Measurements from ENCODE around the gene DKKL1.

The DKKL1 gene

GRCh38 chr19:49390929-49391359, 27.3 kb downstream of the DKKL1 start:
- H3K4me3 ChIP-seq (ENCODE audit: low read depth, low read length): no peak overlapping the region
- TF ChIP-seq CTCF (IDR thresholded peaks at IDR 0.05; ENCODE audit: insufficient read depth, low read depth, low read length, missing control alignments): no peak
- DNase-seq (ENCODE audit: low read depth): peak; percentile 40

GRCh38 chr19:49391581-49392399, 28.1 kb downstream of the DKKL1 start:
- H3K4me3 ChIP-seq (ENCODE audit: low read depth, low read length): no peak overlapping the region
- peak; percentile 89 for TF ChIP-seq CTCF (IDR thresholded peaks at IDR 0.05; ENCODE audit: insufficient read depth, low read depth, low read length, missing control alignments)
- DNase-seq (ENCODE audit: low read depth): peak; percentile 87

GRCh38 chr19:49393881-49394280, 30.2 kb downstream of the DKKL1 start:
- no peak overlapping the region for H3K4me3 ChIP-seq (ENCODE audit: low read depth, low read length)
- no peak for DNase-seq (ENCODE audit: low read depth)
- TF ChIP-seq CTCF (IDR thresholded peaks at IDR 0.05; ENCODE audit: insufficient read depth, low read depth, low read length, missing control alignments): no peak

- DNase-seq (ENCODE audit: low read depth): peak; percentile 58
- TF ChIP-seq CTCF (IDR thresholded peaks at IDR 0.05; ENCODE audit: insufficient read depth, low read depth, low read length, missing control alignments): no peak
- H3K4me3 ChIP-seq (ENCODE audit: low read depth, low read length): no peak overlapping the region
These were observed 32.1 kb downstream of the DKKL1 start for GRCh38 chr19:49395581-49396407.

DNA sequence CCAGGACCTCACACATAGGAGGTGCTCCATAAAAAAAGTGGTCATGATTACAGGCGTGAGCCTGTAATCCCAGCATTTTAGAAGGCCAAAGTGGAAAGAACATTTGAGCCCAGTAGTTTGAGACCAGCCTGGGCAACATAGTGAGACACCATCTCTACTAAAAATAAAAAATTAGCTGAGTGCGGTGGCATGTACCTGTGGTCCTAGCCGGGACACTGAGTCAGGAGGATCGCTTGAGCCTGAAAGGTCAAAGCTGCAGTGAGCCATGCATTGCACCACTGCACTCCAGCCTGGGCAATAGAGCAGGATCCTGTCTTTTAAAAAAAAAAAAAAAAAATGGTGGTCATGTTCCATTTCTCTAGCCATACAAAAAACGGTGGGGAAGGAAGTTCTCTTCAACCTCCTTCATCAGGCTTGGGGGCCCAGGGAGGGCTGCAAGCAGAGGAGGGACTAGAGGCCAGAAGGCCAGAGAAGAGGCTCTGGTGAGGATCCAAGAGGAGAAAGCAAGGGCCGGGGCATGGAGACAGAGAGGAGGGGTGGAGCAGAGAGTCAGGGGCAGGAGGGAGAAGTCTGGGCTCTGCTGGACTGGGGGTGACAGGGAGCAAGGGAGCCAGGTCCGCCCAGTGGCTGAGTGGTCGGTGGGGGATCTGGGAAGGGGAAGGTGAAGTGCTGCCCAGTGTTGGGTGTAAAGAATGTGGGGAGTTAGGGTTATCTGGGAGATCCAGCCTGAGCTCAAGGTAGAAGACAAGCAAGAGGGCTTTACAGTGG, 33.2 kb downstream of the DKKL1 start:
- H3K4me3 ChIP-seq (ENCODE audit: low read depth, low read length): no peak overlapping the region
- TF ChIP-seq CTCF (IDR thresholded peaks at IDR 0.05; ENCODE audit: insufficient read depth, low read depth, low read length, missing control alignments): no peak
- DNase-seq (ENCODE audit: low read depth): no peak

GRCh38 chr19:49398001-49398615, 34.4 kb downstream of the DKKL1 start:
- no peak overlapping the region for H3K4me3 ChIP-seq (ENCODE audit: low read depth, low read length)
- no peak for TF ChIP-seq CTCF (IDR thresholded peaks at IDR 0.05; ENCODE audit: insufficient read depth, low read depth, low read length, missing control alignments)
- no peak for DNase-seq (ENCODE audit: low read depth)

All from GM12865 (cell line).